ENCODE data around the gene TTLL9. TPM values are rescaled to one million over a fixed set of nuclear protein-coding genes. Genes with fewer than 3 reads are reported as not detected.

TTLL9 gene
- polyA plus RNA-seq, 3 donors = 0.21 TPM; not detected in 2

- no peaks in the 10 kb centered on the region for H3K36me3 ChIP-seq (replicated peaks in 1 of 2; ENCODE audit: control insufficient read depth in 1 of 2, insufficient read depth in 2 of 2, low read length in 2 of 2)
- peak overlapping the region in 1 of 3 experiments; percentile 54 for H3K4me3 ChIP-seq (replicated peaks in 1 of 3; ENCODE audit: low read depth in 2 of 3, low read length in 3 of 3)
- H3K9me3 ChIP-seq (replicated peaks in 1 of 2; ENCODE audit: control insufficient read depth in 1 of 2, insufficient read depth in 1 of 2, low read length in 2 of 2) = no peaks in the 10 kb centered on the region
- peak overlapping the region in 3 of 7 donors; percentile 8 to 35 (median 19) for H3K27ac Mint-ChIP-seq
- H2AFZ ChIP-seq (ENCODE audit: insufficient read depth, low read depth, low read length, poor library complexity, severe bottlenecking) = no peak overlapping the region
- no peaks in the 10 kb centered on the region for H3K4me1 Mint-ChIP-seq
- TF ChIP-seq CTCF (IDR thresholded peaks at IDR 0.05) = no peak
- peaks cover 0 to 42% of the 10 kb centered on the region in 2 donors for H3K27me3 ChIP-seq (ENCODE audit: control insufficient read depth in 2 of 2, insufficient read depth in 2 of 2, low read length in 2 of 2)
- peak overlapping the region in 1 of 2 donors; percentile 30 for H3K4me3 Mint-ChIP-seq
- H4K20me1 ChIP-seq (ENCODE audit: insufficient read depth, low read length) = no peaks in the 10 kb centered on the region
- peak overlapping the region; percentile 63 for H3K4me2 ChIP-seq (replicated peaks; ENCODE audit: extremely low read depth, low read length, poor library complexity, severe bottlenecking)
- H3K79me2 ChIP-seq (ENCODE audit: insufficient read depth, low read length) = no peaks in the 10 kb centered on the region
- H3K27ac ChIP-seq (ENCODE audit: low read depth in 1 of 2, low read length in 2 of 2) = peak overlapping the region in 1 of 2 donors; percentile 45
- peak overlapping the region; percentile 32 for H3K9ac ChIP-seq (ENCODE audit: insufficient read depth, low read length, poor library complexity, severe bottlenecking)
- H3K36me3 Mint-ChIP-seq = peaks cover 0 to 2% of the 10 kb centered on the region in 2 donors
- H3K9me3 Mint-ChIP-seq = no peaks in the 10 kb centered on the region
- H3K4me1 ChIP-seq (ENCODE audit: control insufficient read depth in 1 of 2, insufficient read depth in 2 of 2, low read length in 2 of 2) = peaks cover 42 to 50% of the 10 kb centered on the region in 2 donors
- no peak for DNase-seq
- WGBS (ENCODE audit: insufficient coverage) = 58% methylated on average over 8 of the region's 9 CpGs
- intact Hi-C loops (cut with micrococcal nuclease) = no loop called here
- H3K27me3 Mint-ChIP-seq (ENCODE audit: low read depth in 3 of 3) = peaks cover 12 to 45% (median 36%) of the 10 kb centered on the region in 3 donors
These were observed 34.9 kb upstream of the TTLL9 start for GRCh38 chr20:31835554-31835953.

- Histone ChIP-seq H3K4me2 (replicated peaks; ENCODE audit: extremely low read depth, low read length, poor library complexity, severe bottlenecking) (peak overlapping the region; percentile 63), H3K27ac (ENCODE audit: low read depth in 1 of 2, low read length in 2 of 2) (peak overlapping the region in 1 of 2 donors; percentile 45), H3K9me3 (replicated peaks in 1 of 2; ENCODE audit: control insufficient read depth in 1 of 2, insufficient read depth in 1 of 2, low read length in 2 of 2) (no peaks in the 10 kb centered on the region), H3K36me3 (replicated peaks in 1 of 2; ENCODE audit: control insufficient read depth in 1 of 2, insufficient read depth in 2 of 2, low read length in 2 of 2) (no peaks in the 10 kb centered on the region), H4K20me1 (ENCODE audit: insufficient read depth, low read length) (no peaks in the 10 kb centered on the region), H3K9ac (ENCODE audit: insufficient read depth, low read length, poor library complexity, severe bottlenecking) (peak overlapping the region; percentile 32), H3K4me3 (replicated peaks in 1 of 3; ENCODE audit: low read depth in 2 of 3, low read length in 3 of 3) (peak overlapping the region in 1 of 3 experiments; percentile 54), H2AFZ (ENCODE audit: insufficient read depth, low read depth, low read length, poor library complexity, severe bottlenecking) (no peak overlapping the region), H3K4me1 (ENCODE audit: control insufficient read depth in 1 of 2, insufficient read depth in 2 of 2, low read length in 2 of 2) (peaks cover 42 to 50% of the 10 kb centered on the region in 2 donors), H3K79me2 (ENCODE audit: insufficient read depth, low read length) (no peaks in the 10 kb centered on the region), H3K27me3 (ENCODE audit: control insufficient read depth in 2 of 2, insufficient read depth in 2 of 2, low read length in 2 of 2) (peaks cover 0 to 47% of the 10 kb centered on the region in 2 donors)
- peaks cover 0 to 2% of the 10 kb centered on the region in 2 donors for H3K36me3 Mint-ChIP-seq
- H3K4me1 Mint-ChIP-seq = no peaks in the 10 kb centered on the region
- 0% methylated on average over 9 of the region's 14 CpGs for WGBS (ENCODE audit: insufficient coverage)
- peak; percentile 77 to 90 (median 81) for DNase-seq
- H3K4me3 Mint-ChIP-seq = peak overlapping the region in 1 of 2 donors; percentile 76
- TF ChIP-seq CTCF (IDR thresholded peaks at IDR 0.05) = no peak
- peak overlapping the region in 3 of 7 donors; percentile 35 to 77 (median 53) for H3K27ac Mint-ChIP-seq
- intact Hi-C loops (cut with micrococcal nuclease) = no loop called here
- no peaks in the 10 kb centered on the region for H3K9me3 Mint-ChIP-seq
- peaks cover 13 to 47% (median 38%) of the 10 kb centered on the region in 3 donors for H3K27me3 Mint-ChIP-seq (ENCODE audit: low read depth in 3 of 3)
These were observed 34.2 kb upstream of the TTLL9 start for GRCh38 chr20:31835977-31836852.

Data from CD14-positive monocyte (primary cell).